H1 (cell line): Measurements from ENCODE around the gene SERPINH1. TPM values are rescaled to one million over a fixed set of nuclear protein-coding genes. Genes with fewer than 3 reads are reported as not detected.

ENCODE experiments used
- CTCF ChIA-PET: fragments of 300-600 bp; sonication (Branson Sonifier 250); formaldehyde crosslinking; loops from one replicate; lab custom pipeline; 2021; ENCODE audit not compliant: partially characterized antibody; lab: Charles Lee
- POLR2A ChIA-PET: fragments of 300-600 bp; sonication (Branson Sonifier 250); formaldehyde crosslinking; loops from one replicate; lab custom pipeline; 2021; ENCODE audit warnings: inconsistent platforms; ENCODE audit not compliant: partially characterized antibody; lab: Charles Lee
- DNase-seq, 2 experiments: peaks; one replicate each; pipeline versions ENCODE4 v3.0.0 to v3.0.0-alpha.2; 2010 to 2022; ENCODE audit warnings: low spot score in 2 of 2, low read depth in 1 of 2, mixed read lengths in 1 of 2
- FAIRE-seq: peaks from 2 replicates; lab custom pipeline; 2011; peaks lifted over from hg19 to GRCh38; lab: Jason Lieb, UNC
- H2AFZ ChIP-seq: 2 replicates; pipeline ENCODE4 v1.8.1; 2012; ENCODE audit warnings: low read length, inconsistent platforms
- H2AK5ac ChIP-seq: 2 replicates; pipeline ENCODE4 v1.6.1; 2013; ENCODE audit warnings: low read depth, low read length
- H2BK120ac ChIP-seq: replicated peaks from 2 replicates; pipeline ENCODE3; 2013; ENCODE audit warnings: low read depth, low read length, inconsistent platforms
- H2BK12ac ChIP-seq: 2 replicates; pipeline ENCODE4 v1.6.1; 2013; ENCODE audit warnings: low read depth, low read length
- H2BK15ac ChIP-seq: 2 replicates; pipeline ENCODE4 v1.6.1; 2013; ENCODE audit warnings: low read length
- H2BK20ac ChIP-seq: 2 replicates; pipeline ENCODE4 v1.6.1; 2013; ENCODE audit warnings: low read length
- H2BK5ac ChIP-seq: 2 replicates; pipeline ENCODE4 v1.6.1; 2013; ENCODE audit warnings: low read depth, low read length
- H3K14ac ChIP-seq: 2 replicates; pipeline ENCODE4 v1.6.1; 2013; ENCODE audit warnings: inconsistent platforms; ENCODE audit not compliant: insufficient read length
- H3K18ac ChIP-seq: 2 replicates; pipeline ENCODE4 v1.6.1; 2013; ENCODE audit warnings: low read length; ENCODE audit errors: extremely low read depth
- H3K23ac ChIP-seq: 2 replicates; pipeline ENCODE4 v1.6.1; 2013; ENCODE audit warnings: inconsistent platforms; ENCODE audit not compliant: insufficient read length
- H3K23me2 ChIP-seq: 2 replicates; pipeline ENCODE4 v1.6.1; 2013; ENCODE audit warnings: low read depth, low read length
- H3K27ac ChIP-seq: 2 replicates; pipeline ENCODE4 v1.6.1; 2011; ENCODE audit warnings: low read depth, low read length, inconsistent platforms
- H3K27me3 ChIP-seq, 4 experiments: replicated peaks in 1 of 4; 1 replicate in 1 of 4; 2 replicates in 3 of 4; pipeline versions ENCODE4 v1.6.1 to v1.8.1; 2011 to 2013; ENCODE audit warnings: low read length in 3 of 4, mild to moderate bottlenecking in 3 of 4, inconsistent platforms in 2 of 4, mixed read lengths in 2 of 4, moderate library complexity in 1 of 4; ENCODE audit not compliant: control insufficient read depth in 3 of 4, insufficient read depth in 3 of 4; ENCODE audit errors: extremely low read depth in 1 of 4
- H3K36me3 ChIP-seq, 4 experiments: 2 replicates each; pipeline versions ENCODE4 v1.6.1 to v1.8.1; 2011 to 2013; ENCODE audit warnings: mild to moderate bottlenecking in 4 of 4, low read length in 3 of 4, moderate library complexity in 2 of 4, control low read depth in 1 of 4, inconsistent platforms in 1 of 4; ENCODE audit not compliant: insufficient read depth in 4 of 4, control insufficient read depth in 2 of 4
- H3K4ac ChIP-seq: replicated peaks from 2 replicates; pipeline ENCODE3; 2013; ENCODE audit warnings: low read length, low read depth, mixed read lengths, inconsistent platforms; ENCODE audit not compliant: insufficient read length
- H3K4me1 ChIP-seq, 4 experiments: replicated peaks in 1 of 4; 1 replicate in 1 of 4; 2 replicates in 3 of 4; pipeline versions ENCODE4 v1.6.1 to v1.8.1; 2011 to 2013; ENCODE audit warnings: low read length in 3 of 4, inconsistent platforms in 2 of 4, mixed read lengths in 1 of 4; ENCODE audit not compliant: insufficient read depth in 4 of 4, control insufficient read depth in 3 of 4
- H3K4me2 ChIP-seq, 2 experiments: 2 replicates each; pipeline versions ENCODE4 v1.6.1 to v1.8.1; 2011 to 2013; ENCODE audit warnings: low read depth in 2 of 2, low read length in 2 of 2, control low read depth in 1 of 2, inconsistent platforms in 1 of 2, mild to moderate bottlenecking in 1 of 2; ENCODE audit not compliant: insufficient read depth in 1 of 2
- H3K4me3 ChIP-seq, 4 experiments: fragments of 200-600, 300-600 bp in 1 of 4; sonication (generic), shearing (Covaris generic), sonication (Bioruptor Twin) in 1 of 4; 2 replicates each; pipeline versions ENCODE4 v1.5.1 to v1.8.1; 2011 to 2016; ENCODE audit warnings: low read length in 4 of 4, low read depth in 3 of 4, control low read depth in 2 of 4, inconsistent platforms in 2 of 4, mild to moderate bottlenecking in 2 of 4, mixed read lengths in 1 of 4, moderate library complexity in 1 of 4; ENCODE audit not compliant: insufficient read depth in 2 of 4; ENCODE audit errors: extremely low read depth in 1 of 4
- H3K56ac ChIP-seq: replicated peaks from 2 replicates; pipeline ENCODE3; 2013; ENCODE audit warnings: low read depth, mild to moderate bottlenecking, mixed read lengths, low read length, inconsistent platforms; ENCODE audit not compliant: insufficient read length
- H3K79me1 ChIP-seq: 2 replicates; pipeline ENCODE4 v1.6.1; 2013; ENCODE audit warnings: low read depth, low read length, control low read depth
- H3K79me2 ChIP-seq, 2 experiments: 2 replicates each; pipeline versions ENCODE4 v1.6.1 to v1.8.1; 2012 to 2013; ENCODE audit warnings: low read length in 2 of 2, mild to moderate bottlenecking in 2 of 2, inconsistent platforms in 1 of 2; ENCODE audit not compliant: insufficient read depth in 2 of 2, control insufficient read depth in 1 of 2
- H3K9ac ChIP-seq, 4 experiments: replicated peaks in 1 of 4; 1 replicate in 1 of 4; 2 replicates in 3 of 4; pipeline versions ENCODE4 v1.6.1 to v1.8.1; 2011 to 2013; ENCODE audit warnings: low read depth in 3 of 4, low read length in 3 of 4, control low read depth in 2 of 4, mild to moderate bottlenecking in 2 of 4, moderate library complexity in 2 of 4, inconsistent platforms in 1 of 4; ENCODE audit errors: extremely low read depth in 1 of 4
- H3K9me3 ChIP-seq, 2 experiments: 2 replicates each; pipeline versions ENCODE4 v1.6.1 to v1.8.1; 2012 to 2013; ENCODE audit warnings: mild to moderate bottlenecking in 2 of 2, moderate library complexity in 2 of 2, control low read depth in 1 of 2, inconsistent platforms in 1 of 2, low read depth in 1 of 2, low read length in 1 of 2, mixed read lengths in 1 of 2; ENCODE audit not compliant: insufficient read depth in 2 of 2
- H4K20me1 ChIP-seq, 2 experiments: replicated peaks in 1 of 2; 2 replicates each; pipeline versions ENCODE3 to v1.8.1; 2011 to 2013; ENCODE audit warnings: inconsistent platforms in 2 of 2, low read length in 2 of 2, mild to moderate bottlenecking in 1 of 2; ENCODE audit not compliant: insufficient read depth in 2 of 2, control insufficient read depth in 1 of 2
- H4K5ac ChIP-seq: 2 replicates; pipeline ENCODE4 v1.6.1; 2013; ENCODE audit warnings: low read length, low read depth, mixed read lengths, inconsistent platforms; ENCODE audit not compliant: insufficient read length
- H4K8ac ChIP-seq: 2 replicates; pipeline ENCODE4 v1.8.0; 2013; ENCODE audit warnings: mild to moderate bottlenecking, moderate library complexity, low read length, inconsistent platforms; ENCODE audit not compliant: insufficient read depth; ENCODE audit errors: extremely low read depth
- H4K91ac ChIP-seq: replicated peaks from 2 replicates; pipeline ENCODE3; 2013; ENCODE audit warnings: low read length, mixed read lengths, inconsistent platforms; ENCODE audit not compliant: insufficient read length
- ATF3 ChIP-seq: IDR thresholded peaks from 2 replicates; pipeline ENCODE4 v1.6.1; 2011; ENCODE audit warnings: low read depth, mild to moderate bottlenecking, low read length; ENCODE audit not compliant: insufficient read depth
- BCL11A ChIP-seq, 2 experiments: IDR thresholded peaks; one replicate each; pipeline ENCODE4 v1.6.1; 2011; ENCODE audit warnings: low read depth in 2 of 2, low read length in 2 of 2, mild to moderate bottlenecking in 2 of 2
- CBX8 ChIP-seq: fragments of 300-800, 300-1000 bp; sonication (generic); IDR thresholded peaks from 2 replicates; pipeline ENCODE4 v1.7.1; 2016; ENCODE audit warnings: low read depth, low read length, borderline replicate concordance
- CREB1 ChIP-seq: IDR thresholded peaks from 2 replicates; pipeline ENCODE4 v1.6.1; 2012; ENCODE audit warnings: inconsistent platforms
- CTBP2 ChIP-seq: IDR thresholded peaks from 2 replicates; pipeline ENCODE4 v1.7.0; 2011; ENCODE audit warnings: borderline replicate concordance, mild to moderate bottlenecking, moderate library complexity, mixed read lengths, low read length; ENCODE audit not compliant: insufficient read depth, insufficient read length
- MAX ChIP-seq: IDR thresholded peaks from 2 replicates; pipeline ENCODE4 v1.6.1; 2012; ENCODE audit warnings: inconsistent platforms
- RFX5 ChIP-seq: IDR thresholded peaks from 2 replicates; pipeline ENCODE4 v1.6.1; 2011; ENCODE audit warnings: low read depth, low read length, improper control_type of control experiment, borderline replicate concordance
- SIX5 ChIP-seq: IDR thresholded peaks from 2 replicates; pipeline ENCODE4 v1.6.1; 2011; ENCODE audit warnings: mild to moderate bottlenecking, low read depth, low read length
- SP4 ChIP-seq: IDR thresholded peaks from 2 replicates; pipeline ENCODE4 v1.6.1; 2012; ENCODE audit warnings: low read length, inconsistent platforms
- TCF12 ChIP-seq: IDR thresholded peaks from 2 replicates; pipeline ENCODE4 v1.6.1; 2011; ENCODE audit warnings: low read depth, mild to moderate bottlenecking, low read length
- TEAD4 ChIP-seq: IDR thresholded peaks from 2 replicates; pipeline ENCODE4 v1.6.1; 2012; ENCODE audit warnings: low read depth, low read length, inconsistent platforms, mixed read lengths
- WGBS, 2 experiments: shearing (Covaris generic) in 1 of 2; methylation state at CpG; one replicate each; pipeline versions ENCODE4 v1.1.6 to v1.1.7; 2013 to 2015; ENCODE audit warnings: low lambda C conversion rate in 2 of 2, mixed read lengths in 2 of 2, inconsistent platforms in 1 of 2, low coverage in 1 of 2, missing lambda C conversion rate in 1 of 2; ENCODE audit not compliant: insufficient replicate concordance in 2 of 2, insufficient coverage in 1 of 2, insufficient read length in 1 of 2; ENCODE audit errors: extremely low coverage in 1 of 2, missing lambda C conversion rate in 1 of 2; 5-methylcytosine and 5-hydroxymethylcytosine counted together
- polyA plus RNA-seq, 7 experiments: library from polyadenylated mRNA; depleted of rRNA in 3 of 7; stranded (reverse) in 5 of 7; unstranded in 2 of 7; fragments of >200 nt in 5 of 7; fragments of 200-250 nt in 2 of 7; gene quantifications; 1 replicate in 5 of 7; 2 replicates in 1 of 7; 4 replicates in 1 of 7; pipeline versions ENCODE4 v1.2.1 to v1.2.3, GENCODE V29; 2011 to 2013; ENCODE audit warnings: missing spikeins in 2 of 7, mixed read lengths in 2 of 7
- total RNA-seq: library from RNA; stranded (reverse); fragmentation: NEBNext Ultra II Directional; extraction: Animal tissue kit (Norgen Biotek cat#: 25700); gene quantifications from 2 replicates; pipeline ENCODE4 v1.2.1, GENCODE V29; 2021

Gene SERPINH1
- total and polyA plus RNA-seq, 2 of the 8 experiments (the other 6 are each of a cell fraction or from before 2014, with no cell fraction given), result 420 to 621 TPM

- no peak overlapping the region; the same call in 1 of the 2 replicates for H2BK5ac ChIP-seq
- H2BK20ac ChIP-seq, result no peak overlapping the region
- no peaks in the 10 kb centered on the region; the same call in 1 of the 2 replicates for H3K79me1 ChIP-seq
- no peak overlapping the region for H2AK5ac ChIP-seq
- H3K27ac ChIP-seq, result no peak overlapping the region
- no peaks in the 10 kb centered on the region for H3K9me3 ChIP-seq
- H3K4me1 ChIP-seq, result peaks cover 0 to 7% (median 1%) of the 10 kb centered on the region in 4 experiments; a peak in 2 of 7 replicates
- H2BK15ac ChIP-seq, result no peak overlapping the region
- H3K79me2 ChIP-seq, result no peaks in the 10 kb centered on the region
- H3K4me2 ChIP-seq, result peak overlapping the region; percentile 88 to 95
- H4K8ac ChIP-seq, result no peak overlapping the region
- H4K91ac ChIP-seq, result no peak overlapping the region
- peak overlapping the region; percentile 47 to 77 (median 76) for H3K4me3 ChIP-seq
- H3K56ac ChIP-seq, result no peak overlapping the region
- H3K9ac ChIP-seq, result peak overlapping the region in 1 of 4 experiments; percentile 70; a peak in 2 of 7 replicates
- no peaks in the 10 kb centered on the region for H4K20me1 ChIP-seq
- DNase-seq (peak in 1 of 2 experiments; percentile 72), FAIRE-seq (no peak)
- ChIA-PET POLR2A (interaction anchor here (0.6 to 2.3 kb wide), 13 partner anchors 12 to 125 kb away, joined by 3 to 9 read pairs (median 4); partner anchors contain the start of gene RPS3), CTCF (interaction anchor here (0.7 to 27.2 kb wide), 15 partner anchors 9 to 137 kb away, joined by 3 to 603 read pairs (median 5); no protein-coding TSS in a partner anchor)
- no peak overlapping the region for H3K4ac ChIP-seq
- H3K27me3 ChIP-seq, result peaks cover 14 to 35% (median 19%) of the 10 kb centered on the region in 4 experiments; a peak in 6 of 7 replicates
- peak overlapping the region; percentile 86; the same call in 1 of the 2 replicates for H2AFZ ChIP-seq
- H2BK120ac ChIP-seq, result no peak overlapping the region
- H3K14ac ChIP-seq, result no peak overlapping the region
- peaks cover 9% of the 10 kb centered on the region; the same call in 1 of the 2 replicates for H3K23me2 ChIP-seq
- H4K5ac ChIP-seq, result no peak overlapping the region
- H3K18ac ChIP-seq, result no peak overlapping the region; the same call in 1 of the 2 replicates
- H2BK12ac ChIP-seq, result peak overlapping the region; percentile 50; the same call in 1 of the 2 replicates
- WGBS, 2 experiments, result 5% methylated on average over 32 of the region's 51 CpGs; no CpG with 5 or more reads in 1 of the 2 experiments
- H3K23ac ChIP-seq, result no peak overlapping the region
- H3K36me3 ChIP-seq, result no peaks in the 10 kb centered on the region
- TF ChIP-seq MAX (no peak), RFX5 (no peak), CTBP2 (no peak), TCF12 (no peak), ATF3 (no peak), TEAD4 (no peak), SIX5 (no peak), CREB1 (no peak), BCL11A (IDR thresholded peaks at IDR 0.05; ENCODE audit: low read depth in 2 of 2, low read length in 2 of 2) (no peak), SP4 (no peak), CBX8 (no peak)
Measured at GRCh38 chr11:75524665-75525432, 37.2 kb upstream of the SERPINH1 start.
